HCT116 (cell line): ENCODE measurements around the gene CFAP300. TPM values are rescaled to one million over a fixed set of nuclear protein-coding genes. Genes with fewer than 3 reads are reported as not detected.

ENCODE experiments used
- ATAC-seq: fragments of 200-7000 bp; cut with Tn5 transposase; 2 replicates; pipeline ENCODE4 v1.9.1; 2020; ENCODE audit warnings: mild to moderate bottlenecking, moderate library complexity
- BruUV-seq: library from RNA; stranded (reverse); fragments of 400-500 nt; replicated peaks from 2 replicates; lab custom pipeline; 2021; lab: Mats Ljungman, UMichigan
- CTCF ChIA-PET: fragments of 300-600 bp; sonication (Branson Sonifier 250); formaldehyde crosslinking; loops from one replicate; lab custom pipeline; 2021; ENCODE audit warnings: antibody characterized with exemption; lab: Charles Lee
- POLR2A ChIA-PET: fragments of 300-600, 350-600 bp; sonication (Branson Sonifier 250); formaldehyde crosslinking; loops from one replicate; lab custom pipeline; 2021; ENCODE audit warnings: antibody characterized with exemption; lab: Charles Lee
- RAD21 ChIA-PET, 2 experiments: fragments of 300-600 bp; sonication (Branson Sonifier 250); formaldehyde crosslinking; loops; one replicate each; lab custom pipeline; 2023; ENCODE audit warnings: low total read pairs in 2 of 2; ENCODE audit not compliant: uncharacterized antibody in 2 of 2, unreplicated experiment in 2 of 2, low non-redundant PET in 1 of 2; lab: Charles Lee
- DNase-seq: peaks from one replicate; pipeline ENCODE4 v3.0.0-alpha.2; 2010; ENCODE audit warnings: low read depth, low spot score
- H2AFZ ChIP-seq: fragments of 200-600 bp; shearing (Covaris generic), sonication (generic); 2 replicates; pipeline ENCODE4 v1.6.1; 2017; ENCODE audit warnings: low read depth, mixed run types, mixed read lengths, antibody characterized with exemption, low read length; ENCODE audit not compliant: poor library complexity, severe bottlenecking
- H3K27ac ChIP-seq: 2 replicates; pipeline ENCODE4 v1.5.1; 2012; ENCODE audit warnings: low read depth, low read length
- H3K27me3 ChIP-seq: fragments of 200-600 bp; sonication (generic); 2 replicates; pipeline ENCODE4 v1.6.1; 2016; ENCODE audit warnings: mixed run types, low read length, mixed read lengths; ENCODE audit not compliant: insufficient read depth
- H3K36me3 ChIP-seq, 2 experiments: fragments of 200-500 bp in 1 of 2; fragments of 200-600 bp in 1 of 2; sonication (Bioruptor generic) in 1 of 2; sonication (generic) in 1 of 2; 2 replicates each; pipeline versions ENCODE4 v1.5.1 to v1.6.1; 2014 to 2016; ENCODE audit warnings: low read length in 2 of 2, inconsistent platforms in 1 of 2, mixed read lengths in 1 of 2, mixed run types in 1 of 2; ENCODE audit not compliant: insufficient read depth in 2 of 2, control insufficient read depth in 1 of 2
- H3K4me1 ChIP-seq, 2 experiments: fragments of 200-600 bp in 1 of 2; sonication (generic) in 1 of 2; 2 replicates each; pipeline versions ENCODE4 v1.5.1 to v1.6.1; 2012 to 2017; ENCODE audit warnings: low read length in 2 of 2, inconsistent platforms in 1 of 2, mild to moderate bottlenecking in 1 of 2, mixed read lengths in 1 of 2, mixed run types in 1 of 2, moderate library complexity in 1 of 2; ENCODE audit not compliant: insufficient read depth in 2 of 2, control insufficient read depth in 1 of 2
- H3K4me2 ChIP-seq: fragments of 200-600 bp; sonication (generic); 2 replicates; pipeline ENCODE4 v1.6.1; 2017; ENCODE audit warnings: mixed run types, low read length, mixed read lengths
- H3K4me3 ChIP-seq, 2 experiments: fragments of 200-600 bp in 1 of 2; sonication (generic) in 1 of 2; replicated peaks in 1 of 2; 2 replicates each; pipeline ENCODE4 v1.5.1; 2011 to 2016; ENCODE audit warnings: low read length in 2 of 2, control low read depth in 1 of 2, low read depth in 1 of 2, mild to moderate bottlenecking in 1 of 2, mixed read lengths in 1 of 2, mixed run types in 1 of 2
- H3K79me2 ChIP-seq: fragments of 200-600 bp; sonication (generic); 2 replicates; pipeline ENCODE4 v1.6.1; 2017; ENCODE audit warnings: mild to moderate bottlenecking, mixed run types, low read length, moderate library complexity, mixed read lengths; ENCODE audit not compliant: insufficient read depth
- H3K9ac ChIP-seq: fragments of 200-600 bp; sonication (generic); 2 replicates; pipeline ENCODE4 v1.6.1; 2016; ENCODE audit warnings: low read length, mixed read lengths
- H3K9me2 ChIP-seq: fragments of 200-600 bp; sonication (generic), shearing (Covaris generic); 2 replicates; pipeline ENCODE4 v1.6.1; 2017; ENCODE audit warnings: mixed run types, mild to moderate bottlenecking, moderate library complexity; ENCODE audit not compliant: insufficient read depth
- H3K9me3 ChIP-seq, 2 experiments: fragments of 200-500 bp in 1 of 2; fragments of 200-600 bp in 1 of 2; sonication (Bioruptor generic) in 1 of 2; sonication (generic) in 1 of 2; 2 replicates each; pipeline ENCODE4 v1.6.1; 2014 to 2017; ENCODE audit warnings: low read length in 2 of 2, mixed read lengths in 2 of 2, inconsistent platforms in 1 of 2, low read depth in 1 of 2, mild to moderate bottlenecking in 1 of 2, mixed run types in 1 of 2, moderate library complexity in 1 of 2; ENCODE audit not compliant: control insufficient read depth in 1 of 2, insufficient read depth in 1 of 2
- H4K20me1 ChIP-seq: fragments of 200-600 bp; sonication (generic), shearing (Covaris generic); 2 replicates; pipeline ENCODE4 v1.6.1; 2017; ENCODE audit warnings: mixed run types, mild to moderate bottlenecking, moderate library complexity; ENCODE audit not compliant: insufficient read depth
- CBX3 ChIP-seq: IDR thresholded peaks from 2 replicates; pipeline ENCODE4 v1.6.1; 2012; ENCODE audit warnings: low read depth
- CEBPB ChIP-seq: IDR thresholded peaks from 2 replicates; pipeline ENCODE4 v1.6.1; 2012; ENCODE audit warnings: low read depth
- EGR1 ChIP-seq: IDR thresholded peaks from 2 replicates; pipeline ENCODE4 v1.6.1; 2012; ENCODE audit warnings: low read depth
- ELF1 ChIP-seq: IDR thresholded peaks from 2 replicates; pipeline ENCODE4 v1.6.1; 2012; ENCODE audit warnings: low read depth, borderline replicate concordance
- FOSL1 ChIP-seq: IDR thresholded peaks from 2 replicates; pipeline ENCODE4 v1.6.1; 2012; ENCODE audit warnings: low read depth
- POLR2A ChIP-seq: IDR thresholded peaks from 2 replicates; pipeline ENCODE4 v1.7.0; 2011; ENCODE audit warnings: borderline replicate concordance; ENCODE audit not compliant: insufficient read depth, insufficient read length; ENCODE audit errors: extremely low read depth
- RAD21 ChIP-seq: IDR thresholded peaks from 2 replicates; pipeline ENCODE4 v1.6.1; 2012; ENCODE audit warnings: low read depth, mild to moderate bottlenecking
- SIN3A ChIP-seq: IDR thresholded peaks from 2 replicates; pipeline ENCODE4 v1.6.1; 2012; ENCODE audit warnings: low read depth
- SP1 ChIP-seq: IDR thresholded peaks from 2 replicates; pipeline ENCODE4 v1.6.1; 2012; ENCODE audit warnings: low read depth
- SRF ChIP-seq: IDR thresholded peaks from 2 replicates; pipeline ENCODE4 v1.6.1; 2012; ENCODE audit warnings: low read depth
- intact Hi-C: fragments of 100-400 bp; cut with micrococcal nuclease; formaldehyde crosslinking; loops from 2 replicates; pipeline ENCODE4 v1.10.0; 2022
- total RNA-seq: library from RNA; stranded (reverse); gene quantifications from one replicate; pipeline ENCODE4 v1.2.1, GENCODE V29; 2021; ENCODE audit not compliant: unreplicated experiment
- TF ChIP-seq, protein P1 (sequence below), 3 experiments: fragments of 200-600 bp in 1 of 3; sonication (generic) in 1 of 3; IDR thresholded peaks in 2 of 3; conservative IDR thresholded peaks in 1 of 3; 2 replicates each; pipeline ENCODE4 v1.5.1; 2012 to 2017; ENCODE audit warnings: low read depth in 2 of 3, low read length in 2 of 3, antibody characterized with exemption in 1 of 3, borderline replicate concordance in 1 of 3, control low read depth in 1 of 3, mild to moderate bottlenecking in 1 of 3, mixed read lengths in 1 of 3, mixed run types in 1 of 3, moderate library complexity in 1 of 3; ENCODE audit not compliant: insufficient read depth in 1 of 3
- TF ChIP-seq, protein P2 (sequence below): IDR thresholded peaks from 2 replicates; pipeline ENCODE4 v1.6.1; 2012
- TF ChIP-seq, protein P3 (sequence below): IDR thresholded peaks from 2 replicates; pipeline ENCODE4 v1.6.1; 2011; ENCODE audit warnings: mild to moderate bottlenecking, low read length, moderate library complexity; ENCODE audit not compliant: insufficient replicate concordance; ENCODE audit errors: extremely low read depth

The CFAP300 gene
- total RNA-seq, 1 experiment from 2014 or later: not detected

DNA sequence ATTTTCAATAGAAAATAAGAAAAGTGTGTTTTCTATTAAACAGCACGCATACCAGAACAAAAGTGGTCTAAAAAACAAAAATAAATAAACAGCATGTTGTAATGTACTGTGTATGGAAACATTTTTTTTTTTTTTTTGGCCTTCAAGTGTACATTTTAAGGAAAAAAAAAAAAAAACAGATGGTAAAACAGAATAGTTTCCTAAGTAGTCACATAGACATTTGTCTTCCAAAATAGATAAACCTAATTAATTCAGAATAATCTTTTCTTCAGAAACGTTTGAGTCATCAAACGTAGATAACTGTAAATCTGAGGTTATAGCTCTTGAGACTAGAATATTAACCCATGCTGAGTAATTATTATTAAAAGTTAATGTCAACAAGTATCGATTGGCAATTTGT is 396 bp upstream of the CFAP300 start:
- CTCF ChIA-PET: no interaction called here
- TF ChIP-seq FOSL1 (no peak), SIN3A (no peak), POLR2A (no peak), SP1 (no peak), SRF (no peak), EGR1 (no peak), RAD21 (no peak), CBX3 (no peak), CEBPB (no peak), ELF1 (no peak)
- TF ChIP-seq, protein P1, sequence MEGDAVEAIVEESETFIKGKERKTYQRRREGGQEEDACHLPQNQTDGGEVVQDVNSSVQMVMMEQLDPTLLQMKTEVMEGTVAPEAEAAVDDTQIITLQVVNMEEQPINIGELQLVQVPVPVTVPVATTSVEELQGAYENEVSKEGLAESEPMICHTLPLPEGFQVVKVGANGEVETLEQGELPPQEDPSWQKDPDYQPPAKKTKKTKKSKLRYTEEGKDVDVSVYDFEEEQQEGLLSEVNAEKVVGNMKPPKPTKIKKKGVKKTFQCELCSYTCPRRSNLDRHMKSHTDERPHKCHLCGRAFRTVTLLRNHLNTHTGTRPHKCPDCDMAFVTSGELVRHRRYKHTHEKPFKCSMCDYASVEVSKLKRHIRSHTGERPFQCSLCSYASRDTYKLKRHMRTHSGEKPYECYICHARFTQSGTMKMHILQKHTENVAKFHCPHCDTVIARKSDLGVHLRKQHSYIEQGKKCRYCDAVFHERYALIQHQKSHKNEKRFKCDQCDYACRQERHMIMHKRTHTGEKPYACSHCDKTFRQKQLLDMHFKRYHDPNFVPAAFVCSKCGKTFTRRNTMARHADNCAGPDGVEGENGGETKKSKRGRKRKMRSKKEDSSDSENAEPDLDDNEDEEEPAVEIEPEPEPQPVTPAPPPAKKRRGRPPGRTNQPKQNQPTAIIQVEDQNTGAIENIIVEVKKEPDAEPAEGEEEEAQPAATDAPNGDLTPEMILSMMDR (IDR thresholded peaks at IDR 0.05 in 2 of 3, conservative IDR thresholded peaks at IDR 0.05 in 1 of 3; ENCODE audit: borderline replicate concordance in 1 of 3, insufficient read depth in 1 of 3, low read depth in 2 of 3, low read length in 2 of 3): no peak
- TF ChIP-seq, protein P2, sequence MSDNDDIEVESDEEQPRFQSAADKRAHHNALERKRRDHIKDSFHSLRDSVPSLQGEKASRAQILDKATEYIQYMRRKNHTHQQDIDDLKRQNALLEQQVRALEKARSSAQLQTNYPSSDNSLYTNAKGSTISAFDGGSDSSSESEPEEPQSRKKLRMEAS: no peak
- TF ChIP-seq, protein P3, sequence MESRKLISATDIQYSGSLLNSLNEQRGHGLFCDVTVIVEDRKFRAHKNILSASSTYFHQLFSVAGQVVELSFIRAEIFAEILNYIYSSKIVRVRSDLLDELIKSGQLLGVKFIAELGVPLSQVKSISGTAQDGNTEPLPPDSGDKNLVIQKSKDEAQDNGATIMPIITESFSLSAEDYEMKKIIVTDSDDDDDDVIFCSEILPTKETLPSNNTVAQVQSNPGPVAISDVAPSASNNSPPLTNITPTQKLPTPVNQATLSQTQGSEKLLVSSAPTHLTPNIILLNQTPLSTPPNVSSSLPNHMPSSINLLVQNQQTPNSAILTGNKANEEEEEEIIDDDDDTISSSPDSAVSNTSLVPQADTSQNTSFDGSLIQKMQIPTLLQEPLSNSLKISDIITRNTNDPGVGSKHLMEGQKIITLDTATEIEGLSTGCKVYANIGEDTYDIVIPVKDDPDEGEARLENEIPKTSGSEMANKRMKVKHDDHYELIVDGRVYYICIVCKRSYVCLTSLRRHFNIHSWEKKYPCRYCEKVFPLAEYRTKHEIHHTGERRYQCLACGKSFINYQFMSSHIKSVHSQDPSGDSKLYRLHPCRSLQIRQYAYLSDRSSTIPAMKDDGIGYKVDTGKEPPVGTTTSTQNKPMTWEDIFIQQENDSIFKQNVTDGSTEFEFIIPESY: no peak
- H3K9ac ChIP-seq: no peak overlapping the region

More for the DNA sequence above, 396 bp upstream of the CFAP300 start:
- Histone ChIP-seq H3K79me2 (no peaks in the 10 kb centered on the region), H3K4me3 (no peak overlapping the region), H3K4me2 (no peak overlapping the region), H3K9me2 (no peaks in the 10 kb centered on the region), H3K9me3 (no peaks in the 10 kb centered on the region), H3K4me1 (no peaks in the 10 kb centered on the region), H3K36me3 (no peaks in the 10 kb centered on the region), H3K27ac (no peak overlapping the region), H4K20me1 (no peaks in the 10 kb centered on the region), H2AFZ (no peak overlapping the region), H3K27me3 (no peaks in the 10 kb centered on the region)
- ATAC-seq (no peak), DNase-seq (no peak)
- BruUV-seq: no TSS peak
- ChIA-PET POLR2A (no interaction called here), RAD21 (no interaction called here)
- intact Hi-C loops: no loop called here
